Superior temporal gyrus (tissue), 1 donor: ENCODE results near the gene RAPGEF3.

Source experiments
- DNase-seq: peaks from one replicate; pipeline ENCODE4 v3.0.0-alpha.2; 2016; ENCODE audit errors: extremely low spot score

Gene RAPGEF3, protein sequence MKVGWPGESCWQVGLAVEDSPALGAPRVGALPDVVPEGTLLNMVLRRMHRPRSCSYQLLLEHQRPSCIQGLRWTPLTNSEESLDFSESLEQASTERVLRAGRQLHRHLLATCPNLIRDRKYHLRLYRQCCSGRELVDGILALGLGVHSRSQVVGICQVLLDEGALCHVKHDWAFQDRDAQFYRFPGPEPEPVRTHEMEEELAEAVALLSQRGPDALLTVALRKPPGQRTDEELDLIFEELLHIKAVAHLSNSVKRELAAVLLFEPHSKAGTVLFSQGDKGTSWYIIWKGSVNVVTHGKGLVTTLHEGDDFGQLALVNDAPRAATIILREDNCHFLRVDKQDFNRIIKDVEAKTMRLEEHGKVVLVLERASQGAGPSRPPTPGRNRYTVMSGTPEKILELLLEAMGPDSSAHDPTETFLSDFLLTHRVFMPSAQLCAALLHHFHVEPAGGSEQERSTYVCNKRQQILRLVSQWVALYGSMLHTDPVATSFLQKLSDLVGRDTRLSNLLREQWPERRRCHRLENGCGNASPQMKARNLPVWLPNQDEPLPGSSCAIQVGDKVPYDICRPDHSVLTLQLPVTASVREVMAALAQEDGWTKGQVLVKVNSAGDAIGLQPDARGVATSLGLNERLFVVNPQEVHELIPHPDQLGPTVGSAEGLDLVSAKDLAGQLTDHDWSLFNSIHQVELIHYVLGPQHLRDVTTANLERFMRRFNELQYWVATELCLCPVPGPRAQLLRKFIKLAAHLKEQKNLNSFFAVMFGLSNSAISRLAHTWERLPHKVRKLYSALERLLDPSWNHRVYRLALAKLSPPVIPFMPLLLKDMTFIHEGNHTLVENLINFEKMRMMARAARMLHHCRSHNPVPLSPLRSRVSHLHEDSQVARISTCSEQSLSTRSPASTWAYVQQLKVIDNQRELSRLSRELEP

DNA sequence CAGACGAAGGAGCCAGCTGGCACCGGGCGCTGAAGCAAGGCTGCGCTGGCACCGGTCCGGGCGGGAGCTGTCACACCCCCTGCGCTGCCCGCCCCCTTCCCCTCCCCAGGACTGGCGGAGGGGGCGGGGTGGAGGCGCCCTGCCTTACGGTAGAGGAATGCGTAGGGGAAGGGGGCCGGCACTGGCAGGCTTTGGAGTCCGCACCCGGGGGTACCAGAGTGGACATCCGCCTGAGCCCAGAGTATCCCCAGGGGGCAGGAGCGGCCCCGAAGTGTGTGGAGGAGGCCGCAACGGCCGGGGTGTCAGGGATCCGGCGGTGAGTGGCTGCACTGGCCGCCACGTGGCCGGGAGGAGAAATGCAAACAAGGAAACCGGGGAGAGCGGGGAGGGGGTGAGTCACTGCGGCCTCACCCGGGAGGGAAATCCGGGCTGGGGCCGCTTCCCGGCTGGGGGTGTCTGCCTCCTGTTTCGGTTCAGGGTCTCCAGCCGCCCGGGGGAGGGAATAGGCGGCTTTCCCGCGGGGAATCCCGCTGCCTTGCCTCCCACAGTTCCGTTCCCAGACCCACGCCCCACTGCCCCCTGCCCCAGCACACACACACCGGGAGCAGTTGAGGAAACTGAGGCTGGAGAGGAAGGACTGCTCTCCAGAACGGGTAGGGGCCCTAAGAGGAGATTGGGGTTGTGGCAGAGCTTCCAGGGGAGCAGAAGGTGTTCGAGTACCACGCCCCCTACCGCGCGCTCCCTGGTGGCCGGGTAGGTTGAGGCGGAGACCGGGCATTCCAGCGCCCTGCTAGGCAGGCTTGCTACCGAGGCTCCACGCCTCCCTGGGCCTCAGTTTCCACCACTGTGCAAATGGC lies at the start of gene RAPGEF3:
TSS of gene RAPGEF3 (minus strand) at position 47 of the 857 bp plus-strand sequence. CDS start 324 bp downstream, outside the sequence.
- peak; percentile 88 for DNase-seq

DNA sequence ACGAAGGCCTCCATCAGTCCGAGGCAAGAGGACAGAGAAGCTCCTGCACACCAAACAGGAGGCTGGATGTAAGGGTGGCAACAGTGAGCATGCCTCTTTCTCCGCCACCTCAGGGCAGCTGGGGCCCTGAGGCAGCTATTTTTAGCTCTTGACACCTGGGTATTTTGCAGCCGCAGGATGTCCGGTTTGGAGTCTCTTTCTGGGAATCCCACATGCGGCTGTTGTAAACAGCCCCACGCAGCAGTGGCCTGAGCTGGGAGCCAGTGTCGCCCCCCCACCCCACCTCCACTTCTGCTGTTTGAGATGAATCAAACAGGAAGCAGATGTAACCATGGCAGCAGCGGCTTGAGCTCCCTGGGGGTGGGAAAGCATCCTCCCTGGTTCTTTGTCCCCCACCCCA lies 49.4 kb upstream of the RAPGEF3 start:
- DNase-seq: no peak

DNA sequence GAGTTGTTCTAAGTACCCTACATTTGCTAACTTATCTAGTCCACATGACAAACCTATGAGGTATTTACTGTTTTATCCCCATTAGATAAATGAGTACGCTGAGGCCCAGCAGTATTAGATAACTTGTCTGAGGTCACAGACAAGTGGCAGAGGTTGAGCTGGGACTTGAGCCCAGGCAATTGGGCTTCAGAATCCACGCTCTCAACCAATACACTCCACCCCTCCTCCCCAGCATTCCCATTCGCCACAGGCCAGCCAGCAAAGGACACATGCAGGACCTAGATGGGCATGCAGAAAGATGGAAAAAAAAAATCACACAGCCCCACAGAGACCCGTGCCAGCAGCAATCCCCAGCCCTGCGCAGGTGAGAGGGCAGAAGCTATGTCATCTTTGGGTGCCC lies 48.7 kb upstream of the RAPGEF3 start:
- no peak for DNase-seq

DNA sequence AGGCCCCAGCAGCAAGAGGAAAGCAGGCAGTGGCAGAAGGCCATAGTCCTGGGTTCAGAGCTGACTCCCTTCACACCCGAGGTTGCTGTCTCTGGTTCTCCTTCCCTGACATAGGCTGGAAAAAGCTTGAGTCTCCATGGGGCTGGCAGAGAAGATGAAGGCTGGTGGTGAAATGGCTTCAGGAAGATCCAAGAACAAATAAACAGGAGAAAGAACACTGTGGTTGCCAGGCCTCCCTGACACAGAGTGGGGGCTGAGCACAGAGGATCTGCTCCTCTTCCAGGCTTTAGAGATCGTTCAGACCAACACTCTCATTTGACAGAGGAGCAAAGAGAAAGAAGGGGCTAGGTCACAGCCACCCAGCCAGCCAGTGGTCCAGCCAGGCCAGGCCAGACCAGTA lies 46.7 kb upstream of the RAPGEF3 start:
- peak; percentile 6 for DNase-seq

DNA sequence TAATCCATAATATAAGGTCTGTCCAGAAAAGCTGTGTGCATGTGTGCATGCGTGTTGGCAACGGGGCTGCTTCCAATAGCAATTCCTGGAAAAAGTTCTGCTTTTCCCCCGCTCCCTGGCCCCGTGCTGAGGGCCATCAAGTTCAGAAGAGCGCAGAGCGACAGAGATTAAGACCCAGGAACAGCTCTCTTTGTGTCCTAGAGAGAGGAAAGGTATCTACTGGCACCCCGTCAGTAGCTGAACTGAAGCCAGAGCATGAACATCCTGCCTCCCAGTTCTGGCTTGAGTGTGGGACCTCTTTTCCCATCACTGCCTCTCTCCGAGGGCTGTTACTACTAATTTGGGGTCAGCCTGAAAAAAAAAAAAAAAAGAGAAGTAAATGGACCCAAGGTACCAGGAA lies 45.5 kb upstream of the RAPGEF3 start:
- DNase-seq: peak; percentile 2

DNA sequence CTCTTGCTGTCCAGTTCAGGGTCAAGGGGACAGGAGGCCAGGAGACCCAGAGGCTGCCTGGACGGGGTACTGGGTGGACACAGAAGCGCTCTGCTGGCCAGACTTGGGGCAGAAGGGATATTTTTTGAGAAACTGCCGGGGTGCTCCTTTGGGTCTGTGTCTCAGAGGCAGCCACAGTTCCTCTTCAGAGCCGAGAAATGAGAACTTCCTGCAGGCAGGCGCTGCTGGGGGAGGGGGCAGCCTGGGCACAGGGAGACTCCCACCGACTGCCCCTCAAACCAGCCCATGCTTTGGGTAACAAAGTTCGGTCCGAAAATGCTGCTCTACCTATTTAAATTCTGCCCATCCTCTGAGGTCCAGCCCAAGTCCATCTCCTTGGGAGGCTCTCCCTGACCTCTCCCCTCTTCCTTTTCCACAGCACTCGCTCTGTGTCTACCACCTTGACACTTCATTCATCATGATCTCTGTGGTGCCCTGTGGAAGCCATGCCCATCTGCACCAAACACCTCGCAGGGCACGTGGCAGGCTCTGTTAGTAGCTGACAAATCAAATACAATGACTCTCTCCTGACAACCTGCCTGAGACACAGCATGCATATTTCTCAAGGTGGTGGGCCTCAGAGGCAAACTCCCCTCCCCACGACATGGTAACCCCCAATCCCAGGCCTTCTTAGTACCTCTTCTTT lies 44.7 kb upstream of the RAPGEF3 start:
- peak; percentile 1 for DNase-seq

DNA sequence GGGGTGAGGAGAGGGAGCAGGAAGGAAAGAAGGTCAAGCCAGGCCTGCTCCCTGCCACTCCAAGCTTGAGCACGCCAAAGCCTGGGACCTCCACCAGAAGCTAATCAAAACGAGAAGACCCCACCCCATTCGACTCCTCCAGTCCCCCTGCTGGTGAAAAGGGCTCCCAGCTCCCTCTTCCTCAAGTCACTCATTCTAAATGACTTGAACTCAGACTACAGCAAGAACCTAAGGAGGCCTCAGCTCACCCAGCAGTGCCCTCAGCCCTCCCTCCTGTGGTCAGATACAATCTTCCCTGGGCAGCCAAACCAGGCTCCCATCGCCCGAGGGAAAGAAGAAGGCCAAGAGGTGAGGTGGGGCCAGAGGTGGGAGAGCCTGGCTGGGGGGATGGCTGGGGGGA lies 43.6 kb upstream of the RAPGEF3 start:
- DNase-seq: no peak

DNA sequence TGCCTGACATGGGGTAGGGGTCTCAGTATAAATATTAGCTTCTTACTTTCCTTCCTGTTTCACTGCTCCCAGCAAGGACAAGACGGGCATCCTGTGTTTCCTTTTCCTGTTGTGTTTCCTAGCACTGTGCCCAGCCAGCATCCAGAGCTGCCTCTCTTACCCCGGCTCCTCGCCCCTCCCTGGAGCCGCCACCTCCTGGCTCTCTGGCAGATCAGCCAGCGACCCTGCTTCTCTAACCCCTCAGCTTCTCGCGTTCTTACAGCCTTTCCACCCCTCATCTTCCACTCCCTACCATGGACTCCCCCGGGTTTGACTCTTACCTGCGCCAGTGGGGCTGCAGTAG lies 43.2 kb upstream of the RAPGEF3 start:
- no peak for DNase-seq

DNA sequence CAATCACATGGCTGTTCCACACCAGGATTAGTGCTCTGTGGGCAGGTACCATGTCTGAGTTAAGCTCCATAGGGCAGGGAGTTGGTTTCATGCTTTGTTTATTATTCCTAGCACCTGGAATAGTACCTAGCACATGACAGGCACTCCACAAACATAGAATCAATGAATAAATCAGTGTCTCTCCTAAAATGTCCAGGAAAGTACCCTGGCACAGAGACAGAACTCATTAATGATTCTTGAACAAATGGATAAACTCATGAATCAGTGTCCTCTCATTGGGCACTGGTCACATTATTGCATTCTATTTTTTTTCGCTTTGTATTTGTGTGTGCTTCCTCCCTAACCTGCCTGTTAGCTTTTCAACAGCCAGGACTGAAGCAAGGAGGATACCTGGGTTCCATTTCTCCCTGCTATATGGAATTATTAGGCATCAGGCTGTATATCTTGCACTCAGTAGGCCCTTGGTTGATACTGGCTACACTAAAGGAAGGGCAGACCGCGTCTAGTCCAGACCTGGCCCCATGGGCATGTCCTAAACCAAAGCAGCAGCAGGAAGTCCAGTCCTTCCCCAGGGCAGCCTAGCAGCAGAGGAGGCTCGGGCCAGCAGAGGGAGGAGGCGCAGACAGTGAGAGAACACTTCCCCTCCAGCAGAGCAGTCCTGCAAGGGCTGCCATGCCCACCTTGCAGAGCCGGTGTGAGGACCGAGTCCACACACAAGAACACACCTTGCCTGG lies 42.7 kb upstream of the RAPGEF3 start:
- DNase-seq: peak; percentile 13

DNA sequence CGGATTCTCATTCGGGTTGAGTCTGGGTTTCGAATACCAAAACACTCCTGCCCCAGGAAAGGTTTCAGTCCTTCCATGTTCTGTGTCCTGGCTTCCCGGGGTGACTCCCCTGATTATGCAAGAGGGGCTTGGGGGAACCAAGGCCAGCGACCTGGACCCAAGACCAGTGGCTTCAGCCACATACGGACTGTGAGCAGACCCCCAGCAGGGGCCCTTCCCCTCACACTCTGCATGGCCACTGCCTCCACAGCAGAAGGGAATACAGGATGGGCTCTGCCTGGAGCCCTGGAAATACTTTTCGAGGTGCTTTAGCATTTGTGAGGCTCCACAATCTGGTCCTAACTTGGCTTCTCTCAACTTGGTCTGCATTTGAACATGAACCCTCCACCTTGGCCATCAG lies 41.9 kb upstream of the RAPGEF3 start:
- peak; percentile 5 for DNase-seq

DNA sequence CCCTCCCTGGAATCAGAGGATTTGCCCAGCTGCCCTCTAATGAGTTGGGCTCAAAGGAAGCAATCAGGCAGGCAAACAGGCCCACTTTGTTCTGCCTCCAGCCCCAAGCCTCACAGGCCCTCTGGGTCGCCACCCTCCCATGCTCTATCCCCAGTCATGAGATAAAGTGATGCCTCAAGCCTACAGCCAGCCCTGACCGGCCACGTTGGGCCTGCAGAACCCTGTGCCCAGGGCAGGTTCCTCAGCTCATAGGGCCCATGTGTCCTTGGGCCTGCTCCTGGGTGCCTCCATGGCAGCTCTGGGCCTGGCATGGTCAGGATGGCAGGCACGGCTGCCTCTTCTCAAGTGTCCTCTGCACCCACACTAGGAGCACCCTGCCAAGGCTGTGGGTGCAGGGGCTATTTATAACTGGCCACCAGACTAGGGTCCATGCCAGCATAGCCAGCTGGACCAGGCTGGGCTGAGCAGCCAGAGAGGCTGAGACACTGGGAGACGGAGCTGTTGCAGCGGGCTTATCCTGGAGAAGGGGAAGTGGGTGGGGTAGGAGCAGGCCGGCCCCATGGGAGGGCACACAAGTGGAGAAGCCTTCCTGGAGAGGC lies 40.8 kb upstream of the RAPGEF3 start:
- DNase-seq: peak; percentile 76

DNA sequence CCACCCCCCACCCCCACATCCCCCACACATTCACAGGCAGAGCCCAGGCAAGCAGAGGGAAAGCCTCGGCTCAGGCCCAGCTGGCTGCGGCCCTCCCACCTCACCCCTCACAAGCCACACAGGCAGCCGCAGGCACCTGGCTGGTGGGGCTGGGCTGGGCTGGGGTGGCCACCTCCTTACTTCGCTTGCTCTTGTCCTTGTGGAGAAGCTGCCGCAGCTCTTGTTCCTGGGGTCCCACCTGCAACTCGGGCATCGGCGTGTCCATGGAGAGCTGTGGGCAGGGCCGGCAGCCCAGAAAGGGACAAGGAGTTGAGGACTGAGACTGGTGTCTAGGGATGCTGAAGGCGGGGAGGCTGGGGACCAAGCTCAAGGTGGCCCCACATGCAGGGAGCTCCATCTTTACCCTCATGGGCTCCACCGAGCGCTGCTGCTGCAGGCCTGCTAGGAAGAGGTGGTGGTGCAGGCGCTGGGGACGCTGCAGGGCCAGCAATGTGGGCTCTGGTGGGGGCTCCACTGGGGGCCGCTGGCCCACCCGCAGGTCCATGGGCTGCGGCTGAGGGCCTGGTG lies 39.8 kb upstream of the RAPGEF3 start:
- DNase-seq: no peak

DNA sequence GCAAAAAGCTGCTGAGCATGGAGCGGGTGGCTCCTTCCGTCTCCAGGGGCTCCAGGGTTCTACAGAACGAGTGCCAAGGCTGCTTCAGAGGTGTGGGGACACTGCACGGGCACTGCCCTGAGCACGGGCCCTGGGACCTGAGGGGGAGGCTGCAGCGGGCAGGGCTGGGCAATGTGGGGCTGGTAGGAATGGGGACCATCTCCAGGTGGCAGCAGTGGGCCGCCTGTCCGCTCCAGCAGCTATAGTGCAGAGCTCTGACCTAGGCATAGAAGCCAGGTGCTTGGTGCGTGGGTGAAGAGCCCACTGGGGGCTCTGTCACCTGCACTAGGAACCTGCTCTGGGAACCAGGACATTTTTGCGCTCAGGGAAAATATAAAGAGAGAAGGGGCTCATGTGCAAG lies 38.8 kb upstream of the RAPGEF3 start:
- peak; percentile 52 for DNase-seq

DNA sequence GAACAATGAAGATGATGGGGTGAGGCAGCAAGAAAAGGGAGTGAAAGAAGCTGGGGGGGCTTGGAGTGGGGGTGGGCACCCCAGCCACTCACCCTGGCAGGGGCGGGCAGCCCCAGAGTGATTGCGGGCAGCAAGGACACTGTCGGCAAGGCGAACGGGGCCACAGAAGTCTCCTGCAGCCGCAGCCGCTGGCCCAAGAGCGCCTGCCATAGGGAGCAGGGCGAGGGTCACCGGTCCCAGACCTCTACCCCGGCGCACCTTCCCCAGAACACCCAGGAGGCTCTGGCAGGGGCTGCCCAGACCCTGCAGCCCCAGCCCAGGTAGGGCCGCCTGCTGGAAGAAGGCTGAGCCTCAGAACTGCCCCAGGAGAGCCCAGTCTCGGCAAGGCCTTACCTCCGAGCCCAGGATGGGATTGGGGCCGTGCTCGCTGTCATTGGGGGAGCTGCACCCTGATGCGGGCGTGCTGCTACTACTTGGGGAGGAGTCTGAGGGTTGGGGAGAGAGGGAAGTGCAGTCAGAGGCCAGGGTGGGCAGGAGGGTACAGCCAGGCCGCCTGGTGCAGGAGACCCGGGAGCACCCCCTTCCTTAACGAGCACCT lies 37.2 kb upstream of the RAPGEF3 start:
- no peak for DNase-seq

DNA sequence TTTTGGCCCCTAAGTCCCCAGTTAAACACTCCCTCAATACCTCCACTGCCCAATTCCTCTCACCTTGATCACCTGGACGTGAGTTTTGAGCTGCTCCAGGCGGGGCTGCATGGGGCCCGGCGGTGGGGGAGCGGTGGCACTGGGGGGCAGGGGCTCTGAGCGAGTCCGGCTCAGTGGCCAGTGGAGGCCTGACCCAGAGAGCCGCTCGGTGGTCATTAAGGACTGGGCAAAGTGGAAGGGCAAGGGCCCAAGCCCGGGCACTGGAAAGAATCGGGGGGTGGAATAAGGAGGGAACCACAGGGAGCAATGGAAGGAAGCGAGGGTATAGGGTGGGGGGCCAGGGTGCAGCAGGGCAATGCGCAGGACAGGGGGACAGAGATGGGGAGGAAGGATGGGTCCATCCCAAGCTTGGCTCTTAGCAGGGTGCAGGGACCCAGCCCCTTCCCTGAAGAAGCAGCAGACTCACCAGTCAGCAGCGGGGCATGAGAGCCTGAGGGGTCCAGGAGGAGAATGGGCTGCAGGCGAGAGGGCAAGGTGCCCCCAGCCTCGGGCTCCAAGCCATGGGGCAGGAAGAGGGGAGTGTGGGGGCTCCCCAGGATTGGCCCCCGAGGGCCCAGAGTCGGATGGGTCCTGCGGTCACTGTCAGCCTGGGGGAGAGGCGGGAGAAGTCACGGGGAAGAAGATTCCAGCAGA lies 36.6 kb upstream of the RAPGEF3 start:
- no peak for DNase-seq

DNA sequence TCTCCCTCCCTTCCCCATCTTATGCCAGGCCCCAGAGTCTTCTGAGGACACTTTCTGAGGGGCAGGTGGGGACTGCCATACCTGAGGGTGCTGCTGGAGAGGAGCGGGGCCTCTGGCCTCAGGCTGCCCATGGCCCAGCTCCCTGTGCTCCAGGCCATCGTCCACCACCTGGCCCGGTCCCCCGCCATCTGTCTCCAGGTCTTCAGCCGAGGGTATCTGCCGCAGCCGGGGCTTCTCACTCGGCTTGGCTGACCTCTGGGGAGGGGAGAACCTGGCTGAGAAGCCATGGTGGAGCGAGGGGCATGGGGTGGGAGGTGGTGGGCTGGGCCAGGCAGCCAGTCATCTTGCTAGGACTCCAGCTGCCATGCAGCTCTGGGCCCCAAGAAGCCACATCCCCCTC lies 36.0 kb upstream of the RAPGEF3 start:
- no peak for DNase-seq

DNA sequence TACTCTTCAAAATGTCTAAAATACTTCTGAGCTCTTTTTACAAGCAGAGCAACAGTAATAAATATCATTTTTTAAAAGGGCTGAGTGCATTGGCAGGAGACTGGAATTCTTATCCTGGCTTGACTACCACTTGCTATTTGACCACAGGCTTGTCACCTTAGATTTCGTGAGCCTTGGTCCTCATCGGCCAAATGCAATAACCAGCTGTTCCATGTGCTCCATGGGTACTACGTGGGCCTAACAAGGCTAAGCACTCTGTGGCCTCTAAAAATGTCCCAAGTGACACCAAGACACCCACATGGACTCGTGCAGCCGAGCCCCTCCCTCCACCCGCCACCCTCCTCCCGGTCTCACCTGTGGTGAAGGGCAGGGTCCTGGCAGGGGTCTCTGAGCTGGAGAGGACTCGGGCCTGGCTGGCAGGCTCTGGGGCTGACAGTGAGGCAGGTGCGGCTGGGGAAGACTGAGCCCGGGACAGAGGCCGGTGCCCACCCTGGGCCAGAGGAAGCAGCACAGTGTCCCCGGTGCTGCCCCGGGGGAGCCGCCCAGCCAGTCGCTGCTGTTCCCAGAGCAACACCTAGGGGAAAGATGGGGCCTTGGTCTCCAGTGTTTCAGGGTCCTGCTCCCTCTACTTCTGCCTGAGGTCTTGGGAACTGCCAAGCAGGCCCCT lies 34.5 kb upstream of the RAPGEF3 start:
- no peak for DNase-seq

DNA sequence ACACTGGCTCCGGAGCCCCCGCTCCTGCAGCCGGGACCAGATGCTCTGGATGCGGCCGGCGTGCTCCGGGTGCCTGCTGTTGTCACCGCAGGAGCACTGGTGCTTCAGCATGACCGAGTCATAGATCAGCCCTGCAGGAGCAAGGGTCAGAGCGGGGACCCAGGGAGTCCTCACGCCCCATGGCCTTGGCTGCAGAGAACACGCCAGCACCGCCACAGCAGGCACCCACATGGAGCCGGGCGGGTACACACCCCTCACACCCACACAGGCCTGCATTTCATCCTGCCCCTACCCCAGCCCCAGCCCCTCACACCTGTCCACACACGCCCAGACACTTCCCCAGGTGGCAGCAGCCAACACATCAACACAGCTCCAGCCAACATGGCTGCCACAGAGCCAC lies 33.2 kb upstream of the RAPGEF3 start:
- no peak for DNase-seq
